ENCODE data around the gene EPB41L4B.
"Not testable (repeated sequence)": the region's sequence is repeated elsewhere in the genome, so short reads cannot be mapped to it uniquely, and the experiment has no call there.

EPB41L4B gene

GRCh38 chr9:109244179-109245132 is 76.4 kb downstream of the EPB41L4B start:
- peak; percentile 14 for DNase-seq (ENCODE audit: low read depth)

GRCh38 chr9:109242741-109243140 is 78.1 kb downstream of the EPB41L4B start:
- DNase-seq (ENCODE audit: low read depth): no peak

- no peak for DNase-seq (ENCODE audit: low read depth)
Observed at GRCh38 chr9:109242014-109242413, 78.8 kb downstream of the EPB41L4B start.

- DNase-seq (ENCODE audit: low read depth): no peak
Observed at GRCh38 chr9:109241207-109241606, 79.7 kb downstream of the EPB41L4B start.

- no peak for DNase-seq (ENCODE audit: low read depth)
Observed at GRCh38 chr9:109239240-109239639, 81.6 kb downstream of the EPB41L4B start.

- no peak for DNase-seq (ENCODE audit: low read depth)
Observed at GRCh38 chr9:109238655-109239054, 82.2 kb downstream of the EPB41L4B start.

GRCh38 chr9:109238125-109238524 is 82.7 kb downstream of the EPB41L4B start:
- DNase-seq (ENCODE audit: low read depth): no peak

- no peak for DNase-seq (ENCODE audit: low read depth)
Observed at GRCh38 chr9:109232449-109233237, 88.2 kb downstream of the EPB41L4B start.

GRCh38 chr9:109231593-109231992 is 89.3 kb downstream of the EPB41L4B start:
- DNase-seq (ENCODE audit: low read depth): no peak

- no peak for DNase-seq (ENCODE audit: low read depth)
Observed at GRCh38 chr9:109230277-109230676, 90.6 kb downstream of the EPB41L4B start.

GRCh38 chr9:109229682-109230081 is 91.2 kb downstream of the EPB41L4B start:
- no peak for DNase-seq (ENCODE audit: low read depth)

GRCh38 chr9:109228093-109228642 is 92.7 kb downstream of the EPB41L4B start:
- DNase-seq (ENCODE audit: low read depth): no peak

GRCh38 chr9:109225629-109226028 is 95.2 kb downstream of the EPB41L4B start:
- no peak for DNase-seq (ENCODE audit: low read depth)

- no peak for DNase-seq (ENCODE audit: low read depth)
Observed at GRCh38 chr9:109224751-109225150, 96.1 kb downstream of the EPB41L4B start.

GRCh38 chr9:109218242-109218641 is 102.6 kb downstream of the EPB41L4B start:
- not testable (repeated sequence) for DNase-seq (ENCODE audit: low read depth)

GRCh38 chr9:109214414-109214813 is 106.4 kb downstream of the EPB41L4B start:
- no peak for DNase-seq (ENCODE audit: low read depth)

- no peak for DNase-seq (ENCODE audit: low read depth)
Observed at GRCh38 chr9:109213285-109214121, 107.4 kb downstream of the EPB41L4B start.

GRCh38 chr9:109212768-109213167 is 108.1 kb downstream of the EPB41L4B start:
- no peak for DNase-seq (ENCODE audit: low read depth)

GRCh38 chr9:109206670-109207069 is 114.2 kb downstream of the EPB41L4B start:
- no peak for DNase-seq (ENCODE audit: low read depth)

- no peak for DNase-seq (ENCODE audit: low read depth)
Observed at GRCh38 chr9:109205526-109205925, 115.3 kb downstream of the EPB41L4B start.

GRCh38 chr9:109203761-109204360 is 117.0 kb downstream of the EPB41L4B start:
- no peak for DNase-seq (ENCODE audit: low read depth)

All from T-helper 22 cell (primary cell).